Uterus (tissue), 2 donors: ENCODE measurements around the gene ARSG.

Experiments used
- CTCF ChIP-seq, 4 experiments: fragments of 200-600 bp in 2 of 4; fragments of 450-650 bp in 2 of 4; sonication (generic) in 2 of 4; IDR thresholded peaks; one replicate each; pipeline ENCODE4 v1.5.1; 2016 to 2019; ENCODE audit warnings: antibody characterized with exemption in 4 of 4, mild to moderate bottlenecking in 2 of 4, moderate library complexity in 1 of 4
- POLR2A ChIP-seq, 2 donors: fragments of 450-650 bp; IDR thresholded peaks; one replicate each; pipeline ENCODE4 v1.6.1; 2016; ENCODE audit warnings: antibody characterized with exemption in 2 of 2, mild to moderate bottlenecking in 1 of 2, moderate library complexity in 1 of 2

GRCh38 chr17:68443972-68444464, 152.7 kb downstream of the ARSG start:
- TF ChIP-seq CTCF (IDR thresholded peaks at IDR 0.05) (no peak), POLR2A (IDR thresholded peaks at IDR 0.05) (no peak)
